H9 (cell line): ENCODE data around the gene AMMECR1L. TPM values are rescaled to one million over a fixed set of nuclear protein-coding genes. Genes with fewer than 3 reads are reported as not detected.

ENCODE experiments used
- DNase-seq: peaks from one replicate; pipeline ENCODE4 v3.0.0-alpha.2; 2017
- H2AFZ ChIP-seq: one replicate; pipeline ENCODE4 v1.6.1; 2013; ENCODE audit warnings: mild to moderate bottlenecking, low read length, control low read depth, moderate library complexity
- H2AK5ac ChIP-seq: 2 replicates; pipeline ENCODE4 v1.6.1; 2013; ENCODE audit warnings: low read length, control low read depth, mixed read lengths; ENCODE audit not compliant: insufficient read length
- H2BK120ac ChIP-seq: one replicate; pipeline ENCODE4 v1.6.1; 2013; ENCODE audit warnings: low read depth, mild to moderate bottlenecking, low read length, control low read depth, inconsistent platforms; ENCODE audit not compliant: poor library complexity, severe bottlenecking
- H2BK12ac ChIP-seq: 2 replicates; pipeline ENCODE4 v1.6.1; 2013; ENCODE audit warnings: low read length, control low read depth, mixed read lengths, low read depth; ENCODE audit not compliant: insufficient read length
- H2BK15ac ChIP-seq: 2 replicates; pipeline ENCODE4 v1.6.1; 2013; ENCODE audit warnings: low read depth, low read length, control low read depth
- H2BK20ac ChIP-seq: one replicate; pipeline ENCODE4 v1.6.1; 2013; ENCODE audit warnings: low read depth, mild to moderate bottlenecking, low read length, control low read depth, inconsistent platforms; ENCODE audit not compliant: poor library complexity, severe bottlenecking
- H2BK5ac ChIP-seq: 2 replicates; pipeline ENCODE4 v1.6.1; 2013; ENCODE audit warnings: low read length, control low read depth, mixed read lengths; ENCODE audit not compliant: insufficient read length
- H3K14ac ChIP-seq: 2 replicates; pipeline ENCODE4 v1.6.1; 2013; ENCODE audit warnings: low read length, control low read depth; ENCODE audit not compliant: insufficient read depth
- H3K18ac ChIP-seq: 2 replicates; pipeline ENCODE4 v1.6.1; 2013; ENCODE audit warnings: low read depth, mild to moderate bottlenecking, mixed read lengths, low read length, control low read depth; ENCODE audit not compliant: insufficient read length
- H3K23ac ChIP-seq: 2 replicates; pipeline ENCODE4 v1.6.1; 2013; ENCODE audit warnings: low read length, control low read depth, mixed read lengths, low read depth; ENCODE audit not compliant: insufficient read length
- H3K23me2 ChIP-seq: 2 replicates; pipeline ENCODE4 v1.6.1; 2013; ENCODE audit warnings: low read depth, mild to moderate bottlenecking, mixed read lengths, low read length, control low read depth; ENCODE audit not compliant: insufficient read length, poor library complexity, severe bottlenecking
- H3K27ac ChIP-seq: 2 replicates; pipeline ENCODE4 v1.5.1; 2013; ENCODE audit warnings: low read length, control low read depth, mixed read lengths, low read depth; ENCODE audit not compliant: insufficient read length
- H3K27me3 ChIP-seq: 2 replicates; pipeline ENCODE4 v1.6.1; 2013; ENCODE audit warnings: low read length, control low read depth, inconsistent platforms; ENCODE audit not compliant: insufficient read depth
- H3K4ac ChIP-seq: 2 replicates; pipeline ENCODE4 v1.6.1; 2013; ENCODE audit warnings: low read depth, mild to moderate bottlenecking, control low read depth, inconsistent platforms, low read length, moderate library complexity
- H3K4me1 ChIP-seq: 2 replicates; pipeline ENCODE4 v1.6.1; 2013; ENCODE audit warnings: low read length, control low read depth, inconsistent platforms; ENCODE audit not compliant: insufficient read depth
- H3K4me2 ChIP-seq: 2 replicates; pipeline ENCODE4 v1.6.1; 2013; ENCODE audit warnings: low read length, control low read depth, mixed read lengths; ENCODE audit not compliant: insufficient read length, insufficient read depth
- H3K56ac ChIP-seq: 2 replicates; pipeline ENCODE4 v1.6.1; 2013; ENCODE audit warnings: low read depth, mild to moderate bottlenecking, mixed read lengths, low read length, control low read depth; ENCODE audit not compliant: insufficient read length
- H3K79me1 ChIP-seq: 2 replicates; pipeline ENCODE4 v1.6.1; 2013; ENCODE audit warnings: low read depth, mild to moderate bottlenecking, moderate library complexity, low read length, control low read depth, inconsistent platforms; ENCODE audit not compliant: insufficient read depth, poor library complexity, severe bottlenecking
- H3K79me2 ChIP-seq: 2 replicates; pipeline ENCODE4 v1.6.1; 2013; ENCODE audit warnings: low read length, control low read depth, inconsistent platforms; ENCODE audit not compliant: insufficient read depth
- H3K9ac ChIP-seq: 2 replicates; pipeline ENCODE4 v1.6.1; 2013; ENCODE audit warnings: low read length, control low read depth, mixed read lengths; ENCODE audit not compliant: insufficient read length; ENCODE audit errors: extremely low read depth
- H3K9me3 ChIP-seq: one replicate; pipeline ENCODE4 v1.6.1; 2013; ENCODE audit warnings: low read depth, low read length, inconsistent platforms; ENCODE audit not compliant: control insufficient read depth
- H3T11ph ChIP-seq: one replicate; pipeline ENCODE4 v1.6.1; 2013; ENCODE audit warnings: mild to moderate bottlenecking, low read length, control low read depth, inconsistent platforms
- H4K20me1 ChIP-seq: one replicate; pipeline ENCODE4 v1.6.1; 2013; ENCODE audit not compliant: control insufficient read depth, insufficient read length, insufficient read depth
- H4K5ac ChIP-seq: 2 replicates; pipeline ENCODE4 v1.6.1; 2013; ENCODE audit warnings: low read depth, mild to moderate bottlenecking, mixed read lengths, low read length, control low read depth; ENCODE audit not compliant: insufficient read length
- H4K8ac ChIP-seq: replicated peaks from 2 replicates; pipeline ENCODE4 v1.6.1; 2013; ENCODE audit warnings: low read length, control low read depth, mixed read lengths, low read depth; ENCODE audit not compliant: insufficient read length
- H4K91ac ChIP-seq: 2 replicates; pipeline ENCODE4 v1.6.1; 2013; ENCODE audit warnings: low read depth, mild to moderate bottlenecking, moderate library complexity, mixed read lengths, low read length, control low read depth; ENCODE audit not compliant: insufficient read length
- H3K27ac Mint-ChIP-seq, 3 experiments: 2 replicates in 2 of 3; 3 replicates in 1 of 3; pipeline ENCODE4 v1.8.0; 2020 to 2021; ENCODE audit warnings: mixed read lengths in 3 of 3, mild to moderate bottlenecking in 1 of 3, moderate library complexity in 1 of 3
- H3K27me3 Mint-ChIP-seq: 2 replicates; pipeline ENCODE4 v1.8.0; 2021; ENCODE audit warnings: low read depth, mild to moderate bottlenecking, moderate library complexity, mixed read lengths
- H3K36me3 Mint-ChIP-seq, 3 experiments: 2 replicates in 2 of 3; 3 replicates in 1 of 3; pipeline ENCODE4 v1.8.0; 2020 to 2021; ENCODE audit warnings: low read depth in 3 of 3, mixed read lengths in 3 of 3; ENCODE audit not compliant: insufficient read depth in 1 of 3
- H3K4me1 Mint-ChIP-seq, 2 experiments: 2 replicates each; pipeline ENCODE4 v1.8.0; 2020; ENCODE audit warnings: mixed read lengths in 2 of 2
- H3K4me3 Mint-ChIP-seq, 2 experiments: 2 replicates in 1 of 2; 3 replicates in 1 of 2; pipeline ENCODE4 v1.8.0; 2020 to 2021; ENCODE audit warnings: mild to moderate bottlenecking in 2 of 2, mixed read lengths in 2 of 2, moderate library complexity in 1 of 2
- H3K9me3 Mint-ChIP-seq, 2 experiments: 2 replicates in 1 of 2; 3 replicates in 1 of 2; pipeline ENCODE4 v1.8.0; 2020; ENCODE audit warnings: mild to moderate bottlenecking in 2 of 2, mixed read lengths in 2 of 2, moderate library complexity in 1 of 2
- WGBS: extraction: QIAGEN DNeasy Blood & Tissue Kit; methylation state at CpG from one replicate; pipeline ENCODE4 v1.1.7; 2013; ENCODE audit warnings: missing lambda C conversion rate, low lambda C conversion rate, mixed read lengths; ENCODE audit not compliant: insufficient read length; ENCODE audit errors: extremely low coverage; 5-methylcytosine and 5-hydroxymethylcytosine counted together
- total RNA-seq: library from RNA; stranded (reverse); gene quantifications from 2 replicates; pipeline ENCODE4 v1.2.1, GENCODE V29; 2021
- TF ChIP-seq, protein P1 (sequence below): fragments of 200-600 bp; sonication (generic); conservative IDR thresholded peaks from 3 replicates; pipeline ENCODE4 v1.8.0; 2021; ENCODE audit warnings: antibody characterized with exemption, mild to moderate bottlenecking

Gene AMMECR1L
- total RNA-seq, 1 experiment from 2014 or later = 20.0 TPM

DNA sequence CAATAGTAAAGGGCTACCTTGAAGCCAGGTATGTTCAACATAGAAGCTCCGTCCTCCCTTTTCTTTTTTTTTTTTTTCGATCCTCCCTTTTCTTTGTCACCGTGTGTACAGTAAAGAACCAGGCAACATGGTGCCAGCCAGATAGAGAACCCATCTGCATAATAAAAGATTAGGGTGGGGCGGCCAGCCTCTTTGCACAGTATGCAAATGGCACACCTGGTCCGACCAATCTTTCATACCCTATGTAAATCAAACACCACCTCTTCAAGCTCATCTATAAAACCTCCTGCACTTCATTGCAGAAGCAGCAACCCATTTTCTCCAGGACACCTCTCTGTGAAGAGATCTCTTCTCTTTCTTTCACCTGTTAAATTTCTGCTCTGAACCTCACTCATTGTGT is 67.5 kb downstream of the AMMECR1L start:
- no peak overlapping the region for H3K23ac ChIP-seq
- no peak overlapping the region for H2BK12ac ChIP-seq
- H3K27me3 Mint-ChIP-seq = peaks cover 12% of the 10 kb centered on the region
- H3K9me3 Mint-ChIP-seq = peaks cover 37 to 43% of the 10 kb centered on the region in 2 experiments
- no peak overlapping the region for H2AFZ ChIP-seq
- H3K4me1 ChIP-seq = no peaks in the 10 kb centered on the region
- no peak overlapping the region for H4K8ac ChIP-seq
- no peaks in the 10 kb centered on the region for H3K79me2 ChIP-seq
- H3T11ph ChIP-seq = no peak overlapping the region
- H3K23me2 ChIP-seq = no peaks in the 10 kb centered on the region
- no peak overlapping the region for H2BK15ac ChIP-seq
- H2AK5ac ChIP-seq = no peak overlapping the region
- no peak overlapping the region for H3K56ac ChIP-seq
- no peak overlapping the region for H3K4me3 Mint-ChIP-seq
- no peak overlapping the region for H4K5ac ChIP-seq
- no peak overlapping the region for H4K91ac ChIP-seq
- no peak overlapping the region for H3K27ac ChIP-seq
- H3K18ac ChIP-seq = no peak overlapping the region
- no peak overlapping the region for H3K4me2 ChIP-seq
- no peak overlapping the region for H3K9ac ChIP-seq
- H3K79me1 ChIP-seq = no peaks in the 10 kb centered on the region
- no peak overlapping the region for H2BK120ac ChIP-seq
- H2BK20ac ChIP-seq = no peak overlapping the region
- no peak overlapping the region for H3K4ac ChIP-seq
- H3K14ac ChIP-seq = no peak overlapping the region
- peaks cover 36% of the 10 kb centered on the region for H3K9me3 ChIP-seq
- TF ChIP-seq, protein P1, sequence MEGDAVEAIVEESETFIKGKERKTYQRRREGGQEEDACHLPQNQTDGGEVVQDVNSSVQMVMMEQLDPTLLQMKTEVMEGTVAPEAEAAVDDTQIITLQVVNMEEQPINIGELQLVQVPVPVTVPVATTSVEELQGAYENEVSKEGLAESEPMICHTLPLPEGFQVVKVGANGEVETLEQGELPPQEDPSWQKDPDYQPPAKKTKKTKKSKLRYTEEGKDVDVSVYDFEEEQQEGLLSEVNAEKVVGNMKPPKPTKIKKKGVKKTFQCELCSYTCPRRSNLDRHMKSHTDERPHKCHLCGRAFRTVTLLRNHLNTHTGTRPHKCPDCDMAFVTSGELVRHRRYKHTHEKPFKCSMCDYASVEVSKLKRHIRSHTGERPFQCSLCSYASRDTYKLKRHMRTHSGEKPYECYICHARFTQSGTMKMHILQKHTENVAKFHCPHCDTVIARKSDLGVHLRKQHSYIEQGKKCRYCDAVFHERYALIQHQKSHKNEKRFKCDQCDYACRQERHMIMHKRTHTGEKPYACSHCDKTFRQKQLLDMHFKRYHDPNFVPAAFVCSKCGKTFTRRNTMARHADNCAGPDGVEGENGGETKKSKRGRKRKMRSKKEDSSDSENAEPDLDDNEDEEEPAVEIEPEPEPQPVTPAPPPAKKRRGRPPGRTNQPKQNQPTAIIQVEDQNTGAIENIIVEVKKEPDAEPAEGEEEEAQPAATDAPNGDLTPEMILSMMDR = no peak
- DNase-seq = no peak
- no peak overlapping the region for H3K27ac Mint-ChIP-seq
- peaks cover 5 to 8% of the 10 kb centered on the region in 2 experiments for H3K4me1 Mint-ChIP-seq
- H3K36me3 Mint-ChIP-seq = peaks cover 6 to 26% (median 19%) of the 10 kb centered on the region in 3 experiments; a peak in 6 of 7 replicates
- H4K20me1 ChIP-seq = no peaks in the 10 kb centered on the region
- H3K27me3 ChIP-seq = no peaks in the 10 kb centered on the region
- H2BK5ac ChIP-seq = no peak overlapping the region
- WGBS = no CpG with 5 or more reads among the region's 5 CpGs
